ENCODE results near the gene ACKR3.

The ACKR3 gene

DNA sequence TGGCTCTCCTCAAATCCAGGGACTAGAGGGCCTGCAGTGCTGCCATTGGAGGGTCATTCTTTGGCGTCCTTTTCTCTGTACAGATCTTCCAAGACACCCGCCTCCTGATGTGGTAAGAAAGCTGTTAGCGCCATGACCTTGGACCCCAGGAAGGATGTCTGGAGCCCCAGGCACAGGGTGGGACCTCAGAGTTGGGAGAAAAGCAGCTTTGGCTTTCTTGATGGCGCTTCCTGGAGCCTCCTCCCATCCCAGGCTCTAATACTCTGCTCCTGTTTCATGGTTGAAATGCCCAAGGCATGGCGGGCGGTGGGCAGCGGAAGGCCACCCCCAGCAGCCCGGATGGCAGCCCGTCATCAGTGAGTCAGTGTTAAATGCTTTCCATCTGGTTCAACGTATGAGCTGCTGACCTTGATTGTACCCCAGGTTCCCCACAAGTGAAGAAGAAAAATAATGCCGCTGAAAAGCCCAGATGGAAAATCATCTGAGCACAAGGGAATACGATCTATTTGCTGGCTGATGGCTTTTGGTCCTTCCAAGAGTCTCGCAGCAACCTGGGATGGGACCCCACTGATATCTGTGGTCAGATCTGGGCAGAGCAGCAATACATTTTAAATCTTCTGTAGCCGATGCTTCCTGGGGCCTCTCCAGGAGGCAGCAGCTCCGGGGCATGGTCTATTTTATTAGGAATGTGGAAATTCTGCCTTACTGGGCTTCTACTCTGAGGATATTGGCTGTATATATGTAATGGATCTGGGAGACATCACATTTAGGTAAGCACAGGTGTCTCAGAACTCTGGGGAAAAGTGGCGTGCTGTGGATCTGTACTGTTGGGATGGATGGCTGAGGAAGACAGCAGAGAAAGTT is 15.1 kb downstream of the ACKR3 start:
- DNase-seq (ENCODE audit: low read depth) = no peak

DNA sequence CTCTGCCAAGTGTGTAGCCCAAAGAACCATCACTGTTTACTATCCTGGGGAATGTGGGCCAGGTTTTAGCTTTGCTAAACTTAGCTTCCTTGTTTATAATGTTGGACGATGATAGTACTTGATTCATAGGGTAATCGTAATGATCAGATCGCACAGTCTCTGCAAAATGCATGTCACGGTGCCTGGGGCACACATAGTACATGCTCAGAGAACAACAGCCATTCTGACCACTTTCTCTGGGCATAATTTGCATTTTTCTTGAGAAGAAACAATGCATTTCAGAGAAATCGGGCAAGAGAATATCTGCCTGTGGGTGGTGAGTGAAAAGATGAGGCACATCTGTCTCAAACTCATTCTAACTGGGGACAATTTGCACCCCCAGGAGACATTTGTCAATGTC is 16.3 kb downstream of the ACKR3 start:
- DNase-seq (ENCODE audit: low read depth) = no peak

DNA sequence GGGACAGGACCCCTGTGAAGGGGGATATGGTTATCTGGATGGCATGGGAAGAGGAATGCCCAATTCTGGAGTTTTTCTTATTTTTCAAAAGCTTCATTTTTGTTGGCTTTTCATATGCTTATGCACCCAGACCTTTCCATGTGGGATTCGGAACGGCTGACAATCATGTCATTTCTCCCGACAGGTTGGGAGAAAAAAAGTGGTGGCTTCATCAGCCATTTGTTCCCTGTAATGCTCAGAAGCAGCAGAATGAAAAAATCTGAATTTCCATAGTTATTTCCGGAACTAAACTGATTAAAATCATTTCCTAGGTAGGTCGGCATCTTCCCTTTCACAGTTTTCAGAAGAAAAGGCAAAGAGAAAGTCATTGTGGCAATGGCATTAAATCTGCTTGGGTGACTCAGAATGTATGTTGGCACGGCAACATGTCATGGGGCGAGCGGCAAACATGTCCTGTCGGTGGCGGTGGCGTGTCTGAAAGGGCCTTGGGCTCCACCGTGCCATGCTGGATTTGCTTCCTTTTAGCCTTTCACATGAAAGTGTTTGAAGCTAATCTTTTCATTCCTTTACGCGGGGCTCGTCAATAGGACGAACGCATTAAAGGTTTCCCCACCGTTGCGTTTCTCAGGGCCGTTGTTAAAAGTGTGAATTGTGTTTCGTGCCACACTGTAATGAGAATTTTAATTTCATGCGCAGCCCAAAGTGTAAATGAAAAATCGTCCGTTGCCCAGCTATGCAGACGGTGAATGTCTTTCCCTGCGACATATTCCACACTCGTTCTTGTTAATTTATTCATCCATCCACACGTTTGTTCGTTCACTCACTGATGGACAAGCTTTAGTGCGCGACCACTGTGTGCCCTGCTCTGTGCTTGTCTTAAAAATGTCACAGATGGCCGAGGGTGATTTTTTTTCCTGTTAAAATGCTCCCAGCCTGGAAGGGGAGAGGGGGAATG is 18.5 kb downstream of the ACKR3 start:
- DNase-seq (ENCODE audit: low read depth) = no peak

DNA sequence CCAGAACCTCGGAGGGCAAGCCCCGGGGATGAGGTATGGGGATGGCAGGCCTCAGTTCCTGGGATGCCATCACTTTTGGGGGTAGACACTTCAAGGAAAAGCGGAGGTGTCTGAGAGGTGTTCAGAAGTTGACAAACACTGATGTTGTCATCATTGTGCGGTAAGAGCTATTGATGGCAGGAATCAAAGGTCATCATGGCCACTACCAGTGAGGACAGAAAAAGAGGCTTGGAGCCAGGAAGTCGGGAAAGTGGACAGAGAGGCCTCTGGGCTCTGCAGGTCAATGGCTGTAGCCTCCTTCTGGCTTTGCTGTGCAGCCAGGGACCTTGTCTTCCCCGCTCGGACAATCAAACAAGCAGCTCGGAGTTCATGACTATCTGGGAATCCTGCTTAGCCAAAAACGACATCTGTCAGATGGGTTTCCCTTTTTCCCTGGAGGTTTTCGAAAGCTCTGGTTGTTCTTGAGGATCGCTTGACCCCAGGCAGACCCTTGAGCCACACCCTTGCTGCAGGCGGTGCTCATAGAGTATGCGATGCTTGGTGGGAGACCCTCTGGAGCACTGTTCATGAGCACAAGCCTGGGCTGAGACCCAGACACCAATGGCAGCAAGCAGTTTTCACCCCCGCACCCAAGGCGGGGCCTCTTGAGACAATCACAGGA is 19.4 kb downstream of the ACKR3 start:
- DNase-seq (ENCODE audit: low read depth) = no peak

DNA sequence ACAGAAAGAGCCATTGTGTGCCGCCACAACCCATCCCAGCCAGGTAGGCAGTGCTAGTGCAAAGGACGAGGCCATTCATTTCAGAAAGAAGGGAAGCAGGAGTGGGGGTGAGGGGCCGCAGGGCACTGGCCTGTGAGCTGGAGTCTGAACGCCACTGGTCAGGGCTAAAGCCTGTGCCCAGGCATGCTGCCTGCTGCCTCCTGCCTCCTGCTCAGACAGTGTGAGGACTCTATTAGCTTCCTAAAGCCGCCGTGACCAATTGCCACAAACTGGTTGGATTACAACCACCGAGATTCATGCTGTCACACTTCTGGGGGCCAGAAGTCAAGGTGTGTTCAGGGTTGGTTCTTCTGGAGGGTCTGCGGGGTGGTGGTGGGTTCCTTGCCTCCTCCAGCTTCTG is 21.2 kb downstream of the ACKR3 start:
- DNase-seq (ENCODE audit: low read depth) = no peak

DNA sequence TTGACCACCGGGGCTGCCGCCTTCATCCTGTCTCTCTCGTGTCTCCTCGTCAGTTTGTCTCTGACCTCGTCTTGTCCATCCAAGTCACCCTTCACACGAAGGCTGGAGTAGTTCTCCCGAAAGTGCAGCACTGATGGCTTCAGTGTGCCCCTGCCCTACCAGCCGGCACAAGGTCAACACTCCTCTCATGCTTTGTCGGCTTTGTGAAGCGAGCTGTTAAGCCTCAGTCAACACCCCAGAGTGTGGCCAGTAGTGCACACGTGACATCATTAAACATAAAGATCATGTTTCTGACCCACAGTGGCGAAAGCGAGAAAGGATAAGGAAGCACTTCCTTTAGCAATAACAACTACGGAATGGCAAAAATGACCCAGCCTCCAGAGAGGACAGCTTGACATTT is 23.2 kb downstream of the ACKR3 start:
- DNase-seq (ENCODE audit: low read depth) = no peak

DNA sequence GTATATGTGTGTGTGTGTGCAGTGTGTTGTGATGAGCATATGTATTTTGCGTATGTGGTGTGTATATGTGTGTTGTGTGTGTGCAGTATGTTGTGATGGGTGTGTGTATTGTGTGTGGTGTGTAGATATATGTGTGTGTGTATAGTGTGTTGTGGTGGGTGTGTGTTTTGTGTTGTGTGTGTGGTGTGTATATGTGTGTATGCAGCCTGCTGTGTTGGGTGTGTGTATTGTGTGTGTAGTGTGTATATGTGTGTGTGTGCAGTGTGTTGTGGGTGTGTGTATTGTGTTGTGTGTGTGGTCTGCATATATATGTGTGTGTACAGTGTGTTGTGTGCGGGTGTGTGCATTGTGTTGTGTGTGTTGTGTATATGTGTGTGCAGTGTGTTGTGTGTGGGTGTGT is 23.9 kb downstream of the ACKR3 start:
- no peak for DNase-seq (ENCODE audit: low read depth)

- no peak for DNase-seq (ENCODE audit: low read depth)
Measured at GRCh38 chr2:236593956-236594355, 24.3 kb downstream of the ACKR3 start.

GRCh38 chr2:236597629-236598028 is 28.0 kb downstream of the ACKR3 start:
- DNase-seq (ENCODE audit: low read depth) = no peak

- no peak for DNase-seq (ENCODE audit: low read depth)
Measured at GRCh38 chr2:236599059-236599458, 29.4 kb downstream of the ACKR3 start.

- no peak for DNase-seq (ENCODE audit: low read depth)
Measured at GRCh38 chr2:236600158-236600557, 30.5 kb downstream of the ACKR3 start.

DNA sequence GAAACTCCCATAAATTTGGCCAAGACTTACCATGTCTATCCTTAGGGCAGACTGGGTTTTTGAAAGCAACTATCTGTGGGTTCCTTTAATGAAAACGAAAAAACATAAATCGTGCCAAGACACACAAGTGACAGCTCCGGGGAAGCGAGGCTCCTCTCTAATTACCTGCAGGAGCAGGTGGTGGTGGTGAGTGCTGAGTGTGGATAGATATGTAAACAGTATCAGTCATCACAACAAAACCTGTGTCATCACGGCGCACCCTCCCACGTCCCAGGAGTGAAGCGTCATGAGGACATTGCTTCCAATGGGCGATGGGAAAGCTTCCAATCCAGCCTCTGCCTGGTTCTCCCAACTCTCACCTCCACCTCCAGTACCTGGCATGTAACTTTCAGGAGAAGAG is 31.3 kb downstream of the ACKR3 start:
- DNase-seq (ENCODE audit: low read depth) = no peak

DNA sequence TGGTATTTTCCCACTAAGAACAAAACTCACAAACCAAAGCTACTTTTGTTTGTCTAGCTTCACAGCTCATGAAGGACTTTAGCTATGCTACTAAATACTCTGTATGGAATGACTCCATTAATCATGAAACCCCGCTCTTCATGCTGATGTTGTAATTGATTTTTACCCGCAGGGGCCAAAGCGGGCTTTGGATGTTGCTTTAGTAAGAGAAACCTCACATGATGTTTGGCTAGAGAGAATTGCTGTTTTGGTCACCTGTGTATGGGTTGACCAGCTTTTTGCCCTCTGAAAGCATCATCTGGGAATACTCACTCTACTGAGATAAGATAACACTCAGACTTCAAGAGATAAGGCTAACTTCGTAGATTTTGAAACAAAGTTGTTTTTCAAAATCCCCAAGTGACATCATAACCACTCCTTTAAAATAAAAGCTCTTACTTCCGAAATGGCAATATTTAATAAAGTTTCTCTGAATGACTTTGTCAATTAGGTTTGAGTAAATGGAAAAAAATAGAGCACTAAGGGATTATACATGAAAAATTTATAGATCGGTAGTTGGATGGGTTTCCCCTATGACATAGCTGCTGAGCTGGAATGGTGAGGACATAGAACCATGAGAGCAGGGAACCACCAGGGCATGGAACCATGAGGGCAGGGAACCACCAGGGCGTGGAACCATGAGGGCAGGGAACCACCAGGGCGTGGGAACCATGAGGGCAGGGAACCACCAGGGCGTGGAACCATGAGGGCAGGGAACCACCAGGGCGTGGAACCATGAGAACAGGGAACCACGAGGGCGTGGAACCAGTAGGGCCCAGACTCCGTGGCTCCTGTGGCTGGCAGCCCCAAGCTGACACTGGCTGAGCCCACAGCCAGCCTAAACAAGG is 31.9 kb downstream of the ACKR3 start:
- DNase-seq (ENCODE audit: low read depth) = no peak

DNA sequence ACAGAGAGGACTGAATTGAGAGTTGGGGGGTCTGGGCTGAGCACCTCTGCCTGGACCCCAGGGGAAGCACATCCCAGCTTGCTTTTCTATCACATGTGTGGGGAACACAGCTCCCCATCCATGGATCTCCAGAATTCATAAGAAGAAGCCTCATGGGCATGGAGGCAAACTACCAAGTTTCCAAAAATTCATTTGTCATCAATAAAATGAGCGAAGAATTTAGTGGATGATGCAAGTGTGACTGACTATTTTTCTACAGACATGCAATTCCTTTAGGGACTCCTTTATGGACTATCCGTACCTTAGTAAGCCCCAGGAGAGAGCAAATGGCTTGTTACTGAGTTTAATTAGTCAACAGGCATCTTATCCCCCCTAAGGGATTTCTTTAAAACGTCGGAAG is 33.1 kb downstream of the ACKR3 start:
- no peak for DNase-seq (ENCODE audit: low read depth)

DNA sequence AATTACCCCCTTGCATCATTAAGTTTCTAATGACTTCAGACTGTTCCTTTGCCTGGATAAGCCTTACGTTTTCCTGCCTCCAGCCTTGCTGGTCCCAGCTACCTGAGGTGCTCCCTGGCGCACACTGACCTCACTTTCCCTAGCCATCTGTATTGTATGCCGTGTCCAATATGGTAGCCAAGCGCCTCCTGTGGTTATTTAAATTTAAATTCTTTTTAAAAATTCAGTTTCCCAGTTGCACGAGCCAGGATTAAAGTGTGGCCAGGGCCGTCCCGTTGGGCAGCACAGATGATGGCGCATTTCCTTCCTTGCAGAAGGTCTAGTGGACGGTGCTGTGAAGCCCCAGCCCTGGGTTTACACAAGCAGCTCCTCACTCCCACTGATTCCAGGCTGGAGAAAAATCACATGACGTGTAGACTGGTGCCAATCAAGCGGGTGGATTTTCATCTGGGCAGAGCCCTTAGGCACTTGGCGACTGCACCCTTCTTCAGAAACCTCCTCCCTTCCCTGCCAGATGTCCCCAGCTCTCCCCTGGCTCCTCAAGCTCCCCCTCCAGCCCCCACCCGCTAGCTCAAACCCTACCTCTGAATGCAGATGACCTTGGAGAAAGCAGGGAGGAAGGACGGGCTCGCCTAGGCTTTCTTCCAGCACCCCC is 33.9 kb downstream of the ACKR3 start:
- no peak for DNase-seq (ENCODE audit: low read depth)

- no peak for DNase-seq (ENCODE audit: low read depth)
Measured at GRCh38 chr2:236604575-236605344, 35.1 kb downstream of the ACKR3 start.

DNA sequence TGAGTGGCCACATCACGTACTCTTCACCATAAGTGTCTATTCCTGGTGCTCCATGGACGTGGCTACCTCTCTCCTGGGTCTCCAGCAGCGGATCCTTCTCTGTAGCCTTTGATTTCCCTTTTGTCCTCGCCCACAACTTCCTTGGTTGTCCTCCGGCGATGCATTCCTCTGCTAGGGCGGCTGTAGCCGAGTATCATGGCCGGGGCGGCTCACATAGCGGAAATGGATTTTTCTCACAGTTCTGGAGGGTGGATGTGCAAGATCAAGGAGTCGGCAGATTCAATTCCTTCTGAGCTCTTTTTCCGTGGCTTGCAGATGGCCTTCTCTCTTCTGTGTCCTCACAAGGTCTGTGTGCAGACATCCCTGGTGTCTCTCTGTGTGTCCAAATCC is 35.7 kb downstream of the ACKR3 start:
- DNase-seq (ENCODE audit: low read depth) = no peak

DNA sequence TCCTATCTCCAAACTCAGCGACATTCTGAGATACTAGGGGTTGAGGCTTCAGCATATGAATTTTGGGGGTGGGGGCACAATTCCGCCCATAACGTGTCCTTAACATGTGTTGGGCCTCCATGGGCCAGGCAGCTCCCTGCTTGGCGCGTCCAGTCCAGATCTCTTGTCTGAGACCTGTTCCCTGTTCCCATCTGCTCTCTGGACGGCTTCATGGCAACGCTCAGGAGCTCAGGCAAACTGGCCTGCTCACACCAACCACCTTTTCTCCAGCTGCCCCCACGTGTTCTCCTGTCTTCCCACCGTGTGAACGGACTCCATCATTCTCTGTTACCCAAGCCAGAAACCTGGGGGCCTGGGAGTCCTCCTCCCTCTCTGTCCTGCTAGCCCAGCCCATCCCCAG is 36.4 kb downstream of the ACKR3 start:
- no peak for DNase-seq (ENCODE audit: low read depth)

DNA sequence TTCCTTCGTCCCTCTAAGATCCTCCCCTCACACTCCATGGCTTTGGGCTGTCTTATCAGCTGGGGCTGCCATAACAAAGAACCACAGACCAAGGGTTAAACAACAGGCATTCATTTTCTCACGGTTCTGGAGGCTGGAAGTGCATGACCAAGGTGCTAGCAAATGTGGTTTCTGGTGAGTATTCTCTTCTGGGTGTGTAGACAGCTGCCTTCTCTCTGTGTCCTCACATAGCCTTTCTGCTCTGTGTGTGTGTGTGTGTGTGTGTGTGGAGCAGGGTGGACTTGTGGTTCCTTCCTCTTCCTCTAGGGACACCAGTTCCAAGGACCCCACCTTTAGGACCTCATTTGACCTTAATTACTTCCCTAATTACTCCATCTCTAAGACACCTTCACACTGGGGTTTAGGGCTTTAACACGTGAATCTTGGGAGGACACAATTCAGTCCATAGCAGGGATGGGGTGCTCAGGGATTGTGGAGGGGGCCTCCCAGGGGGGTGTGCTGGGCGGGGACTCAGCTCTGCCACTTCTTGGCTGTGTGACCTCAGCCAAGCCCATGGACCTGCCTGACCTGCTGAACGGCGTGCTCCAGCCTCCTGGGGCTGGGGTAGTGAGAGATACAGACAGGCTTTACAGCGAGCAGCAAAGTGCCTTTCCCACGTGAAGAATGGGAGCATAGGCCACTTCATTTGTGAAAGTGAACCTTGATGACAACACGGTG is 38.0 kb downstream of the ACKR3 start:
- no peak for DNase-seq (ENCODE audit: low read depth)

DNA sequence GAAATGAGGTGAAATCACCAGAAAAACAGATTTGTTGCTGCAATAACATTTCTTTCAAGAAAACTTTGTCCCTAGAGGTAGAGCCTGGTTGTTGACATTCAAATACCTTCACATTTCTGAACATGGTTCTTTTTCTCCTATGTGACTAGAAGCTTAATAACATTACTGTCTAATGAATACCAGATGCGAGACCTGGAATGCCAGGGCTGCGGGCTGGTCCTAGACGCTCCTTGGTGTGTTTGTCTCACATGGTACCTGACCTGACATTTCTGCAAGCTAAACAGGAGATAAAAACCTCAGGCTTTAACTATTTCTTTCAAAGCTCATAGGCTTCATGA is 38.5 kb downstream of the ACKR3 start:
- no peak for DNase-seq (ENCODE audit: low read depth)

All from activated T-helper 1 cell treated with Interleukin-2 at 50 U/mL for 16 hours (primary cell).